Ecto neural progenitor cell (in vitro differentiated cells): ENCODE data around the gene BTBD7.

Experiments used
- DNase-seq: peaks from one replicate; pipeline ENCODE4 v3.0.0-alpha.2; 2018; ENCODE audit warnings: low spot score

Gene BTBD7

GRCh38 chr14:93195316-93195999 is 137.4 kb downstream of the BTBD7 start:
- DNase-seq, result no peak
